GM12801 (cell line): ENCODE measurements around the gene PDZD7.

Experiments
- CTCF ChIP-seq: IDR thresholded peaks from one replicate; pipeline ENCODE4 v1.5.1; 2011; ENCODE audit warnings: control low read depth; ENCODE audit not compliant: insufficient read length; ENCODE audit errors: extremely low read depth

Gene PDZD7

GRCh38 chr10:100976906-100977305 is 54.0 kb downstream of the PDZD7 start:
- TF ChIP-seq CTCF, result no peak

GRCh38 chr10:100972904-100973535 is 57.9 kb downstream of the PDZD7 start:
- TF ChIP-seq CTCF, result no peak

GRCh38 chr10:100972115-100972903 is 58.6 kb downstream of the PDZD7 start:
- TF ChIP-seq CTCF, result no peak

- no peak for TF ChIP-seq CTCF
These were observed 59.8 kb downstream of the PDZD7 start for GRCh38 chr10:100970914-100971811.

- TF ChIP-seq CTCF, result no peak
These were observed 60.6 kb downstream of the PDZD7 start for GRCh38 chr10:100970076-100970913.

- TF ChIP-seq CTCF, result no peak
These were observed 61.5 kb downstream of the PDZD7 start, which contains the start of gene SEMA4G for GRCh38 chr10:100969187-100970075. Gene SEMA4G (plus strand): TSS chr10:100969504. CDS start chr10:100972913, 3,409 bp downstream.
